RWPE1 (cell line): Measurements from ENCODE around the gene ING1.

Source experiments
- CTCF ChIA-PET: fragments of 350-600 bp; sonication (Branson Sonifier 250); formaldehyde crosslinking; extraction: SDS; loops from one replicate; lab custom pipeline; 2021; lab: Yijun Ruan, JAX
- POLR2A ChIA-PET: fragments of 400-600 bp; formaldehyde crosslinking; extraction: SDS; loops from one replicate; lab custom pipeline; 2020; ENCODE audit warnings: antibody characterized with exemption; ENCODE audit not compliant: low non-redundant PET; lab: Yijun Ruan, JAX
- DNase-seq: peaks from one replicate; pipeline ENCODE4 v3.0.0; 2012; ENCODE audit warnings: low spot score
- H3K27ac ChIP-seq: fragments of 450-650 bp; 2 replicates; pipeline ENCODE4 v1.5.1; 2017
- TF ChIP-seq, protein P1 (sequence below): fragments of 450-650 bp; conservative IDR thresholded peaks from 2 replicates; pipeline ENCODE4 v1.5.1; 2017; ENCODE audit warnings: low read depth, mild to moderate bottlenecking

ING1 gene

DNA sequence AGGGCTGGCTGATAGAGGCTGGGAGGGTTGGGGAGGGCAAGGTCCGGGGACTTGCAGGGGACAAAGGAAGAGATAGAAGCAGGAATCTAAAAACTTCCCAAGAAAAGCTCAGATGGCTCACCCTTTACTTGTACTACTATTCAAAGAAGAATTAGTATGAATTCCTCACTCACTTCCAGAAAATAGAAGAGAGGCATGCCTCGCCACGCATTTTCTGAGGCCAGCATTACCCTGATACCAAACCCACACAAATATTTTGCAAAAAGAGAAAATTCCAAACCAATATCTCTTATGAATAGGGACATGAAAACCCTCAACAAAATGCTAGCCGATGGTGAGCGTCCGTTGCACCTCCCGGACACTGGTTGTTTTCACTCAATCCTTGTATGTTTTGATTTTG, 54.0 kb downstream of the ING1 start:
- no peak for DNase-seq
- ChIA-PET POLR2A (no interaction called here), CTCF (no interaction called here)
- TF ChIP-seq, protein P1, sequence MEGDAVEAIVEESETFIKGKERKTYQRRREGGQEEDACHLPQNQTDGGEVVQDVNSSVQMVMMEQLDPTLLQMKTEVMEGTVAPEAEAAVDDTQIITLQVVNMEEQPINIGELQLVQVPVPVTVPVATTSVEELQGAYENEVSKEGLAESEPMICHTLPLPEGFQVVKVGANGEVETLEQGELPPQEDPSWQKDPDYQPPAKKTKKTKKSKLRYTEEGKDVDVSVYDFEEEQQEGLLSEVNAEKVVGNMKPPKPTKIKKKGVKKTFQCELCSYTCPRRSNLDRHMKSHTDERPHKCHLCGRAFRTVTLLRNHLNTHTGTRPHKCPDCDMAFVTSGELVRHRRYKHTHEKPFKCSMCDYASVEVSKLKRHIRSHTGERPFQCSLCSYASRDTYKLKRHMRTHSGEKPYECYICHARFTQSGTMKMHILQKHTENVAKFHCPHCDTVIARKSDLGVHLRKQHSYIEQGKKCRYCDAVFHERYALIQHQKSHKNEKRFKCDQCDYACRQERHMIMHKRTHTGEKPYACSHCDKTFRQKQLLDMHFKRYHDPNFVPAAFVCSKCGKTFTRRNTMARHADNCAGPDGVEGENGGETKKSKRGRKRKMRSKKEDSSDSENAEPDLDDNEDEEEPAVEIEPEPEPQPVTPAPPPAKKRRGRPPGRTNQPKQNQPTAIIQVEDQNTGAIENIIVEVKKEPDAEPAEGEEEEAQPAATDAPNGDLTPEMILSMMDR, result no peak
- no peak overlapping the region for H3K27ac ChIP-seq

DNA sequence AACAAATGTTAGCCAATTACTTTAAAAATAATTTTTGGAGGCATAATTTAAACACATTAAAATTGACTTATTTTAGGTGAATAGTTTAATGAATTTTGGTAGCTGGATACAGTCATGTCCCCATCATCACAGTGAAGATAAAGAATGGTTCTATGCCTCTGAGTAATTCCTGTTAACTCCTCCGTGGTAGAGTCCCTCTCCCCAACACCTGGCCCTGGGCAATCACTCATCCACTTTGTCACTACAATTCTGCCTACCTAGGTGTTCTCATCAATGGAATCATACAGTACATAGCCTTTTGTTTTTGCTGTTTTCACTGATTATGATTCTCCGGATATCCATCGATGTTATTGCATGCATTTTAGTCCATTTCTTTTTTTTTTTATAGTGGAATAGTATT, 55.6 kb downstream of the ING1 start:
- no peak for DNase-seq
- ChIA-PET POLR2A (no interaction called here), CTCF (no interaction called here)
- H3K27ac ChIP-seq, result no peak overlapping the region
- TF ChIP-seq, protein P1, result no peak

DNA sequence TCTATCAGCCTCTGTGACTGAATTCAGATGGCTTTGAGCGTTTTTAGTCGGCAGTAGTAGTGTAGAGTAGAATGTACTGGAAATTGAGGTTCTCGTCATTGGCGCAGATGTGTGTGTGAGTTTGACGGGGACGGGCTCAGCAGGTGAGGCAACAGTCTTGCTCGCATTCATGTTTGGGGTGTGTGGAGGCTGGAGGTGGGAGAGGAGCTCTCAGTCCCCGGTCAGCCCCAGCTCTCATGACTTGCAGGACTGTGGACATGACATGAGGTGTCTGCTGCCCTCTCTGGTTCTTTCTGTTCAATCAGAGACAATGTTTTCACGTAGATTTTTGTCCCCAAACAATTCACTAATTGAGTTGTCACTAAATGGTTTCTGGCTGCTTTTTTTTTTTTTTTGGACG, 57.2 kb downstream of the ING1 start:
- CTCF ChIA-PET, result interaction anchor here (0.6 kb wide), 1 partner anchor 925 kb away, joined by 4 read pairs; no protein-coding TSS in a partner anchor
- TF ChIP-seq, protein P1, result no peak
- no peak overlapping the region for H3K27ac ChIP-seq
- DNase-seq, result no peak
- POLR2A ChIA-PET, result no interaction called here

DNA sequence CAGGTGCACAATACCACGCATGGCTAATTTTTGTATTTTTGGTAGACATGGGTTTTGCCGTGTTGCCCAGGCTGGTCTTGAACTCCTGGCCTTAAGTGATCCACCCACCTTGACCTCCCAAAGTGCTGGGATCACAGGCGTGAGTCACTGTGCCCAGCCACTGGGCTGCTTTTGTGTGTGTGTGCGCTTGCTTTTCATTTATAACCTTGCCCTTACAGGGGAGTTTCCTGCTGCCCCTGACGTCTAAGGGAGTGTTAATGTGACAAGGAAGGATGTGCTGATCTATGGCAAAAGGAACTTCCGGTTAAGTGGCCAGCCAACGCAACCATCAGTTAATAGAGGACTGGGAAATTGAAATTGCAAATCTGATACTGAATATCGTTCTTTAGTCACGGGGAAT, 57.7 kb downstream of the ING1 start:
- ChIA-PET POLR2A (no interaction called here), CTCF (interaction anchor here (0.6 kb wide), 1 partner anchor 15 kb away, joined by 3 read pairs; no protein-coding TSS in a partner anchor)
- TF ChIP-seq, protein P1, result no peak
- H3K27ac ChIP-seq, result no peak overlapping the region
- DNase-seq, result no peak

DNA sequence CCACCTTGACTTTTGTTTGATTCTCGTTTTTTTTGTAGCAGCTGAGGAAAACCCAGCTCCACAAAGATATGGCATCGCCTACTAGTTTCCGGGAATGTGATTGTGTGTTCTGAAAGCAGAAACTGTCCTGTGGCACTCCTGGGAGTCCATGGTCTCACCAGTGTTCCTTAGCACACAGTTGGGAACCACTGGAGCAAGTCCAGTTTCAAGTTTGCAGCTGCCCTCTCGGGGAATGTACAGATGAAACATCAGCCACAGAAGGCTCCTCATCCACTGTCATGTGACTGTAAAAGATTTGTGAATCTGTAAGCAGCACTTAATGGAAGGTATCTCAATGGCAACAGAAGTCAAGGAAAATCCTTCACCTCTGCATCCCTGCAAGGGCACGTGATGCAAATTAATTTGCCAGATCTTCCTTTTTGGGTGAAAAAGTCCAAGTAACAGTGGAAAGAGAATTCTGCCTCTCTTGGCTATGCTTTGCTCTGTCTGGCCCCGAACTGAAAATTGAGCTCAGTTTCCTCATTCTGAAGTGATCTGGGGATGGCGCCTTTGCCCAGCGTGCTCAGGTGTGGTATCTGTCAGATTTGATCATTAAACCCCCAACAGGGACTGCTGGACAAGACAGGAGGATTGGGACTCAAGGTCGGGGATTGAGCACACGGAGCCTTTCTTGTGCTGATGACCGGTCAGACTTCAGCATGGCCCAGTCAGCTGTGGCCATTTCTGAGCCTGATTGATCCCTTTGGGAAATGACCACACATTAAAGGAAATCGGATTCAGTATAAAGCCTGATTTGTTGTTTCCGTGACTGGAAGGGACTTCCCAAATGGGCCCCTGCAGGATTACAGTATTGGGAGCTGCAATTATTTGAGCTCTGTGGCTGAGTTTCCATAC, 58.8 kb downstream of the ING1 start:
- TF ChIP-seq, protein P1, result no peak
- POLR2A ChIA-PET, result no interaction called here
- CTCF ChIA-PET, result interaction anchor here (0.9 kb wide), 1 partner anchor 122 kb away, joined by 3 read pairs; no protein-coding TSS in a partner anchor
- DNase-seq, result no peak
- H3K27ac ChIP-seq, result no peak overlapping the region
